Caco-2 (cell line): Measurements from ENCODE around the gene VAV2. TPM values are rescaled to one million over a fixed set of nuclear protein-coding genes. Genes with fewer than 3 reads are reported as not detected.
A peak's percentile ranks its signal among the peaks of the same experiment; 100 is the strongest.

Experiments
- BruUV-seq: library from RNA; stranded (reverse); fragments of 400-500 nt; replicated peaks from 2 replicates; lab custom pipeline; 2021; lab: Mats Ljungman, UMichigan
- CTCF ChIA-PET: fragments of 300-600 bp; sonication (Branson Sonifier 250); formaldehyde crosslinking; loops from one replicate; lab custom pipeline; 2022; ENCODE audit warnings: antibody characterized with exemption; lab: Charles Lee
- POLR2A ChIA-PET: fragments of 300-600 bp; sonication (Branson Sonifier 250); formaldehyde crosslinking; loops from one replicate; lab custom pipeline; 2022; ENCODE audit warnings: antibody characterized with exemption; lab: Charles Lee
- DNase-seq, 2 experiments: peaks; one replicate each; pipeline versions ENCODE4 v3.0.0 to v3.0.0-alpha.2; 2020 to 2022
- H3K27me3 ChIP-seq: replicated peaks from 2 replicates; pipeline ENCODE4 v1.6.0; 2011; ENCODE audit warnings: low read length; ENCODE audit not compliant: control insufficient read depth, insufficient read depth
- H3K36me3 ChIP-seq: 2 replicates; pipeline ENCODE4 v1.5.1; 2011; ENCODE audit warnings: low read length; ENCODE audit not compliant: control insufficient read depth, insufficient read depth
- H3K4me1 ChIP-seq: fragments of 250-450 bp; sonication (Bioruptor Pico); 2 replicates; pipeline ENCODE4 v1.5.1; 2020; ENCODE audit warnings: mild to moderate bottlenecking
- H3K4me3 ChIP-seq: 2 replicates; pipeline ENCODE4 v1.5.1; 2011; ENCODE audit warnings: low read depth, mild to moderate bottlenecking, control low read depth, low read length
- H3K9me3 ChIP-seq: fragments of 250-450 bp; sonication (Bioruptor Pico); 2 replicates; pipeline ENCODE4 v1.5.1; 2020; ENCODE audit warnings: mild to moderate bottlenecking, moderate library complexity
- H3K27ac Mint-ChIP-seq: one replicate; pipeline ENCODE4 v1.8.0; 2022; ENCODE audit warnings: mixed read lengths; ENCODE audit not compliant: unreplicated experiment
- H3K27me3 Mint-ChIP-seq: one replicate; pipeline ENCODE4 v1.8.0; 2022; ENCODE audit warnings: mixed read lengths; ENCODE audit not compliant: insufficient read depth, unreplicated experiment
- H3K36me3 Mint-ChIP-seq: one replicate; pipeline ENCODE4 v1.8.0; 2022; ENCODE audit warnings: mild to moderate bottlenecking, mixed read lengths; ENCODE audit not compliant: insufficient read depth, unreplicated experiment
- H3K4me1 Mint-ChIP-seq: one replicate; pipeline ENCODE4 v1.8.0; 2022; ENCODE audit warnings: low read depth, mixed read lengths; ENCODE audit not compliant: unreplicated experiment
- H3K4me3 Mint-ChIP-seq: one replicate; pipeline ENCODE4 v1.8.0; 2022; ENCODE audit warnings: mild to moderate bottlenecking, moderate library complexity, mixed read lengths; ENCODE audit not compliant: unreplicated experiment
- H3K9me3 Mint-ChIP-seq: one replicate; pipeline ENCODE4 v1.8.0; 2022; ENCODE audit warnings: mixed read lengths; ENCODE audit not compliant: unreplicated experiment
- CTCF ChIP-seq, 2 experiments: fragments of 200-600 bp in 1 of 2; IDR thresholded peaks; 1 replicate in 1 of 2; 2 replicates in 1 of 2; pipeline versions ENCODE4 v1.5.1 to v1.8.0; 2011 to 2022; ENCODE audit warnings: antibody characterized with exemption in 1 of 2, control low read depth in 1 of 2, inconsistent platforms in 1 of 2, low read depth in 1 of 2, low read length in 1 of 2, mild to moderate bottlenecking in 1 of 2, moderate library complexity in 1 of 2; ENCODE audit not compliant: insufficient read depth in 1 of 2, severe bottlenecking in 1 of 2, unreplicated experiment in 1 of 2
- intact Hi-C: fragments of 100-400 bp; cut with micrococcal nuclease; formaldehyde crosslinking; loops from one replicate; pipeline ENCODE4 v1.10.0; 2022; ENCODE audit not compliant: unreplicated experiment
- total RNA-seq: library from RNA; stranded (reverse); gene quantifications from 2 replicates; pipeline ENCODE4 v1.2.3, GENCODE V29; 2022

The VAV2 gene
- total RNA-seq, 1 experiment from 2014 or later = 55.3 TPM

- POLR2A ChIA-PET = no interaction called here
- CTCF ChIA-PET = no interaction called here
- H3K27ac Mint-ChIP-seq = no peak overlapping the region
Measured at GRCh38 chr9:133986061-133986460, 6.1 kb downstream of the VAV2 start.

GRCh38 chr9:133982971-133983720, 9.0 kb downstream of the VAV2 start:
- Mint-ChIP-seq H3K4me1 (peaks cover 27% of the 10 kb centered on the region), H3K36me3 (peaks cover 28% of the 10 kb centered on the region), H3K27me3 (no peaks in the 10 kb centered on the region), H3K9me3 (no peaks in the 10 kb centered on the region), H3K27ac (peak overlapping the region; percentile 6), H3K4me3 (no peak overlapping the region)
- ChIA-PET CTCF (no interaction called here), POLR2A (no interaction called here)
- peaks cover 16% of the 10 kb centered on the region; the same call in 1 of the 2 replicates for H3K4me1 ChIP-seq
- no peaks in the 10 kb centered on the region for H3K9me3 ChIP-seq
- H3K4me3 ChIP-seq = no peak overlapping the region
- intact Hi-C loops = no loop called here
- no peak for DNase-seq
- H3K36me3 ChIP-seq = no peaks in the 10 kb centered on the region
- H3K27me3 ChIP-seq = no peaks in the 10 kb centered on the region
- no peak for TF ChIP-seq CTCF (IDR thresholded peaks at IDR 0.05; ENCODE audit: insufficient read depth in 1 of 2, low read depth in 1 of 2, low read length in 1 of 2, severe bottlenecking in 1 of 2, unreplicated experiment in 1 of 2)
- BruUV-seq = no TSS peak

More at GRCh38 chr9:133986061-133986460, 6.1 kb downstream of the VAV2 start:
- Histone ChIP-seq H3K27me3 (no peaks in the 10 kb centered on the region), H3K4me1 (peaks cover 10% of the 10 kb centered on the region), H3K9me3 (no peaks in the 10 kb centered on the region), H3K4me3 (no peak overlapping the region), H3K36me3 (no peaks in the 10 kb centered on the region)
- intact Hi-C loops = no loop called here
- no peak for TF ChIP-seq CTCF (IDR thresholded peaks at IDR 0.05; ENCODE audit: insufficient read depth in 1 of 2, low read depth in 1 of 2, low read length in 1 of 2, severe bottlenecking in 1 of 2, unreplicated experiment in 1 of 2)
- Mint-ChIP-seq H3K27me3 (no peaks in the 10 kb centered on the region), H3K36me3 (peaks cover 20% of the 10 kb centered on the region), H3K4me1 (peaks cover 12% of the 10 kb centered on the region), H3K4me3 (no peak overlapping the region), H3K9me3 (no peaks in the 10 kb centered on the region)
- DNase-seq = no peak
- BruUV-seq = no TSS peak

GRCh38 chr9:133981958-133982681, 10.0 kb downstream of the VAV2 start:
- ChIA-PET CTCF (no interaction called here), POLR2A (no interaction called here)
- H3K36me3 ChIP-seq = no peaks in the 10 kb centered on the region
- Mint-ChIP-seq H3K36me3 (peaks cover 28% of the 10 kb centered on the region), H3K27me3 (no peaks in the 10 kb centered on the region), H3K4me1 (peaks cover 25% of the 10 kb centered on the region), H3K9me3 (no peaks in the 10 kb centered on the region), H3K4me3 (no peak overlapping the region), H3K27ac (no peak overlapping the region)
- no TSS peak for BruUV-seq
- no peaks in the 10 kb centered on the region for H3K27me3 ChIP-seq
- intact Hi-C loops = no loop called here
- TF ChIP-seq CTCF (IDR thresholded peaks at IDR 0.05; ENCODE audit: insufficient read depth in 1 of 2, low read depth in 1 of 2, low read length in 1 of 2, severe bottlenecking in 1 of 2, unreplicated experiment in 1 of 2) = no peak
- DNase-seq = no peak
- H3K9me3 ChIP-seq = no peaks in the 10 kb centered on the region
- H3K4me1 ChIP-seq = peaks cover 16% of the 10 kb centered on the region; the same call in 1 of the 2 replicates
- no peak overlapping the region for H3K4me3 ChIP-seq
